ENCODE measurements around the gene RFC5.
A peak's percentile ranks its signal among the peaks of the same experiment; 100 is the strongest.

RFC5 gene

DNA sequence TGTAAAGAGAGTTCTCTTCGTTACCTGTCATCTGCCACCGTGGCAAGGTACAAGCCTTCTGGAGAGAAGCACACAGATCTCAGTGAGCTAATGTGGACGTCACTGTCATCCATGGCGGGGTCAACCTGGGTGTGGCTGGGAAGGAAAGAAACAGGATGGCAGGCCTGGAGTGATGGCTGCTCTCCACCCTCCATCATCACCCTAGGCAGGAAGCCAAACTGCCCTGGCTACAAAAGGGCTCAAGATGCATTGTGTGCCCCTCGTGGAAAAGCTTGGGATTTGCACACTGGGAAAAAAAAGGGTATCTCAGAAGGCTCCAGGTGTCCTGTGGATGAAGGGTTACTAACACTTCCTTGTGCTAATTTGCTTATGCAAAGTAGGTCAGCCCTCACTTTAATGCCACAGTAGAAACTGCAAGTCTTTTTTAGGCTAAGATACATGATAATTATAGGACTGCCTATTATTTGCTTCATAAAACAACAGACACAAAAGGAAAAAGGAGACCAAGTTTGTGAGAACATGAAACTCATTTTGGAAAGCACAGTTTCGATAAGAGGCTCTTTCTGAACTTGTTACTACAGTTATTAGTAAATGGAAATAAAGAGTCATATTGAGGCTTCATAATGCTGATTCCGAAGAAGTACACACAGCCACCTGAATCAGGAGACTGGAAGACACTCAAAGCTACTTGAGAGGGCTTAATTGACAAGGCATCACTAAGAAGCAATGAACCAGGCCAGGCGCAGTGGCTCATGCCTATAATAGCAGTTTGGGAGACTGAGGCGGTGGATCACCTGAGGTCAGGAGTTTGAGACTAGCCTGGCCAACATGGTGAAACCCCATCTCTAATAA is 18.9 kb downstream of the RFC5 start:
- peak; percentile 21 for DNase-seq (ENCODE audit: extremely low read depth, low read depth)
- H3K4me3 ChIP-seq (replicated peaks; ENCODE audit: low read depth, low read length): no peak overlapping the region
- TF ChIP-seq, protein P1, sequence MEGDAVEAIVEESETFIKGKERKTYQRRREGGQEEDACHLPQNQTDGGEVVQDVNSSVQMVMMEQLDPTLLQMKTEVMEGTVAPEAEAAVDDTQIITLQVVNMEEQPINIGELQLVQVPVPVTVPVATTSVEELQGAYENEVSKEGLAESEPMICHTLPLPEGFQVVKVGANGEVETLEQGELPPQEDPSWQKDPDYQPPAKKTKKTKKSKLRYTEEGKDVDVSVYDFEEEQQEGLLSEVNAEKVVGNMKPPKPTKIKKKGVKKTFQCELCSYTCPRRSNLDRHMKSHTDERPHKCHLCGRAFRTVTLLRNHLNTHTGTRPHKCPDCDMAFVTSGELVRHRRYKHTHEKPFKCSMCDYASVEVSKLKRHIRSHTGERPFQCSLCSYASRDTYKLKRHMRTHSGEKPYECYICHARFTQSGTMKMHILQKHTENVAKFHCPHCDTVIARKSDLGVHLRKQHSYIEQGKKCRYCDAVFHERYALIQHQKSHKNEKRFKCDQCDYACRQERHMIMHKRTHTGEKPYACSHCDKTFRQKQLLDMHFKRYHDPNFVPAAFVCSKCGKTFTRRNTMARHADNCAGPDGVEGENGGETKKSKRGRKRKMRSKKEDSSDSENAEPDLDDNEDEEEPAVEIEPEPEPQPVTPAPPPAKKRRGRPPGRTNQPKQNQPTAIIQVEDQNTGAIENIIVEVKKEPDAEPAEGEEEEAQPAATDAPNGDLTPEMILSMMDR (IDR thresholded peaks at IDR 0.05; ENCODE audit: low read depth, low read length, missing control alignments): no peak

DNA sequence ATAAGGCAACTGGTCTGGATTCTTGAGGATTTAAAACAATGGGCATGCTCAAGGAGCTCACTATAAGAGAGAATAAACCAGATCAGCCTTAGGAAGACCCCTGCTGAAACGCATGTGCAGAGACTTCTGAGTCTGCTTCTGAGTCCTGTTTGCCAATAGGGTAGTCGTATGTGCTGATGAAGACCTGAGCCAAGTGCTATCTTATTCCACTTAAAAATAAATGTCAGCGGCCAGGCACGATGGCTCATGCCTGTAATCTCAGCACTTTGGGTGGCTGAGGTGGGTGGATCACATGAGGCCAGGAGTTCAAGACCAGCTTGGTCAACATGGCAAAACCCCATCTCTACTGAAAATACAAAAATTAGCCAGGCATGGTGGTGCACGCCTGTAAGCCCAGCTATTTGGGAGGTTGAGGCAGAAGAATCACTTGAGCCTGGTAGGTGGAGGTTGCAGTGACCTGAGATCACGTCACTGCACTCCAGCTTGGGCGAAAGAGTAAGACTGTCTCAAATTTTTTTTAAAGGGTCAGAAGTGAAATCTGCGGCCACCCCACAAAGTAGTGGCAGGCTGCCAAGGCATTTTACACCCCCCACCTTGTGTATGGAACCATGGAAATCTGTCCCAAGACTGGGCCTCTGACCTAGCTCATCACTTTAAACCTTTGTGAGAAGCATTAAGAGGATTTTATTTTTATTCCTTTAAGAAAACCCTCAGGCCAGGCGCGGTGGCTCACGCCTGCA is 20.3 kb downstream of the RFC5 start:
- TF ChIP-seq, protein P1 (IDR thresholded peaks at IDR 0.05; ENCODE audit: low read depth, low read length, missing control alignments): no peak
- no peak overlapping the region for H3K4me3 ChIP-seq (replicated peaks; ENCODE audit: low read depth, low read length)
- DNase-seq (ENCODE audit: extremely low read depth, low read depth): no peak

- DNase-seq (ENCODE audit: extremely low read depth, low read depth): no peak
- no peak overlapping the region for H3K4me3 ChIP-seq (replicated peaks; ENCODE audit: low read depth, low read length)
- TF ChIP-seq, protein P1 (IDR thresholded peaks at IDR 0.05; ENCODE audit: low read depth, low read length, missing control alignments): no peak
Measured at GRCh38 chr12:118038137-118038536, 21.6 kb downstream of the RFC5 start.

- no peak overlapping the region for H3K4me3 ChIP-seq (replicated peaks; ENCODE audit: low read depth, low read length)
- no peak for DNase-seq (ENCODE audit: extremely low read depth, low read depth)
- TF ChIP-seq, protein P1 (IDR thresholded peaks at IDR 0.05; ENCODE audit: low read depth, low read length, missing control alignments): no peak
Measured at GRCh38 chr12:118042091-118042490, 25.6 kb downstream of the RFC5 start.

GRCh38 chr12:118044075-118044474 is 27.6 kb downstream of the RFC5 start:
- TF ChIP-seq, protein P1 (IDR thresholded peaks at IDR 0.05; ENCODE audit: low read depth, low read length, missing control alignments): no peak
- DNase-seq (ENCODE audit: extremely low read depth, low read depth): no peak
- no peak overlapping the region for H3K4me3 ChIP-seq (replicated peaks; ENCODE audit: low read depth, low read length)

GRCh38 chr12:118044577-118044976 is 28.1 kb downstream of the RFC5 start:
- TF ChIP-seq, protein P1 (IDR thresholded peaks at IDR 0.05; ENCODE audit: low read depth, low read length, missing control alignments): no peak
- DNase-seq (ENCODE audit: extremely low read depth, low read depth): no peak
- H3K4me3 ChIP-seq (replicated peaks; ENCODE audit: low read depth, low read length): no peak overlapping the region
